ENCODE data around the gene ZBTB46.

DNA sequence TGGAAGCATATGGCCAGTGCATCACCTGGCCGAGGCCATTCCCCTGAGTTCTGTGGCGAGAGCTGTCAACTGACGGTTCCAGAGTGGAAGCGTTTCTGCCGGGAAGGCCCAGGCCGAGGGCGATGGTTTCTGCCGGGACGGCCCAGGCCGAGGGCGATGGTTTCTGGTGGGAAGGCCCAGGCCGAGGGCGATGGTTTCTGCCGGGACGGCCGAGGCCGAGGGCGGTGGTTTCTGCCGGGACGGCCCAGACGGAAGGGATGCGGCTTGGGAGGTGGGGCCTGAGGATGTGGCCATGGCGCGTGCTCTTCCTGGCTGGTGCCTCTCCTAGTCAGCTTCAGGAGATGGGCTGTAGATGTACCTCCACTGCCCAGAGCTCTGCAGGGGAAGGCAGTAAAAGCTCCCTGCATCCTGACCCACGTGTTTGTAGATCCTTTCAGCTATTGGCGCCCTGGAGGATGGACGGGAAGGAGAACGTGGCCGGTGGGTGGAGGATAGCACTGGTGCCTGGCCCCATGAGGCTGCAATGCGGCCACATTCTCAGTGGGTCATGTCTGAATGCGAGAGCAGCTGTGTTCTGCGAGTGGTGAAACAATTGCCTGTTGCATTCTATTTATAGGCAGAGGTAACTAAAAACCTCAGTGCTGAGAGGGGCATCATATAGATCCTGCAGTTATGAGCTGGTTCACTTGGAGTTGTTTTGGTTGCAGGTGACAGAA lies 46.8 kb upstream of the ZBTB46 start:
- TF ChIP-seq, protein P1, sequence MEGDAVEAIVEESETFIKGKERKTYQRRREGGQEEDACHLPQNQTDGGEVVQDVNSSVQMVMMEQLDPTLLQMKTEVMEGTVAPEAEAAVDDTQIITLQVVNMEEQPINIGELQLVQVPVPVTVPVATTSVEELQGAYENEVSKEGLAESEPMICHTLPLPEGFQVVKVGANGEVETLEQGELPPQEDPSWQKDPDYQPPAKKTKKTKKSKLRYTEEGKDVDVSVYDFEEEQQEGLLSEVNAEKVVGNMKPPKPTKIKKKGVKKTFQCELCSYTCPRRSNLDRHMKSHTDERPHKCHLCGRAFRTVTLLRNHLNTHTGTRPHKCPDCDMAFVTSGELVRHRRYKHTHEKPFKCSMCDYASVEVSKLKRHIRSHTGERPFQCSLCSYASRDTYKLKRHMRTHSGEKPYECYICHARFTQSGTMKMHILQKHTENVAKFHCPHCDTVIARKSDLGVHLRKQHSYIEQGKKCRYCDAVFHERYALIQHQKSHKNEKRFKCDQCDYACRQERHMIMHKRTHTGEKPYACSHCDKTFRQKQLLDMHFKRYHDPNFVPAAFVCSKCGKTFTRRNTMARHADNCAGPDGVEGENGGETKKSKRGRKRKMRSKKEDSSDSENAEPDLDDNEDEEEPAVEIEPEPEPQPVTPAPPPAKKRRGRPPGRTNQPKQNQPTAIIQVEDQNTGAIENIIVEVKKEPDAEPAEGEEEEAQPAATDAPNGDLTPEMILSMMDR (conservative IDR thresholded peaks at IDR 0.05; ENCODE audit: low read depth, low read length): no peak
- no peak for TF ChIP-seq EZH2 (IDR thresholded peaks at IDR 0.05; ENCODE audit: borderline replicate concordance, low read depth, low read length, poor library complexity, severe bottlenecking)

Data from A673 (cell line).